Omental fat pad (tissue), 4 donors: ENCODE measurements around the gene KLHL26. TPM values are rescaled to one million over a fixed set of nuclear protein-coding genes. Genes with fewer than 3 reads are reported as not detected.

ENCODE experiments used
- ATAC-seq: fragments of 150-250 bp; one replicate; pipeline ENCODE4 v1.9.1; 2016; ENCODE audit warnings: mild to moderate bottlenecking, moderate library complexity; ENCODE audit not compliant: low FRiP score
- DNase-seq: peaks from one replicate; pipeline ENCODE4 v3.0.0-alpha.2; 2019; ENCODE audit warnings: low spot score
- total RNA-seq, 4 donors: library from RNA; depleted of rRNA; stranded (reverse); fragments of >200 nt; gene quantifications; one replicate each; pipeline ENCODE4 v1.1.0, GENCODE V29; 2016
- TF ChIP-seq, protein P1 (sequence below), 3 donors: fragments of 450-650 bp; IDR thresholded peaks; one replicate each; pipeline ENCODE4 v1.5.1; 2016 to 2017; ENCODE audit warnings: antibody characterized with exemption in 3 of 3, mild to moderate bottlenecking in 3 of 3, moderate library complexity in 2 of 3

The KLHL26 gene
- total RNA-seq, 4 donors from 2014 or later, result 6.3 to 17.8 (median 11.6) TPM

- DNase-seq (no peak), ATAC-seq (no peak)
- TF ChIP-seq, protein P1, sequence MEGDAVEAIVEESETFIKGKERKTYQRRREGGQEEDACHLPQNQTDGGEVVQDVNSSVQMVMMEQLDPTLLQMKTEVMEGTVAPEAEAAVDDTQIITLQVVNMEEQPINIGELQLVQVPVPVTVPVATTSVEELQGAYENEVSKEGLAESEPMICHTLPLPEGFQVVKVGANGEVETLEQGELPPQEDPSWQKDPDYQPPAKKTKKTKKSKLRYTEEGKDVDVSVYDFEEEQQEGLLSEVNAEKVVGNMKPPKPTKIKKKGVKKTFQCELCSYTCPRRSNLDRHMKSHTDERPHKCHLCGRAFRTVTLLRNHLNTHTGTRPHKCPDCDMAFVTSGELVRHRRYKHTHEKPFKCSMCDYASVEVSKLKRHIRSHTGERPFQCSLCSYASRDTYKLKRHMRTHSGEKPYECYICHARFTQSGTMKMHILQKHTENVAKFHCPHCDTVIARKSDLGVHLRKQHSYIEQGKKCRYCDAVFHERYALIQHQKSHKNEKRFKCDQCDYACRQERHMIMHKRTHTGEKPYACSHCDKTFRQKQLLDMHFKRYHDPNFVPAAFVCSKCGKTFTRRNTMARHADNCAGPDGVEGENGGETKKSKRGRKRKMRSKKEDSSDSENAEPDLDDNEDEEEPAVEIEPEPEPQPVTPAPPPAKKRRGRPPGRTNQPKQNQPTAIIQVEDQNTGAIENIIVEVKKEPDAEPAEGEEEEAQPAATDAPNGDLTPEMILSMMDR (IDR thresholded peaks at IDR 0.05), result no peak
These were observed 28.6 kb upstream of the KLHL26 start for GRCh38 chr19:18608102-18608804.

DNA sequence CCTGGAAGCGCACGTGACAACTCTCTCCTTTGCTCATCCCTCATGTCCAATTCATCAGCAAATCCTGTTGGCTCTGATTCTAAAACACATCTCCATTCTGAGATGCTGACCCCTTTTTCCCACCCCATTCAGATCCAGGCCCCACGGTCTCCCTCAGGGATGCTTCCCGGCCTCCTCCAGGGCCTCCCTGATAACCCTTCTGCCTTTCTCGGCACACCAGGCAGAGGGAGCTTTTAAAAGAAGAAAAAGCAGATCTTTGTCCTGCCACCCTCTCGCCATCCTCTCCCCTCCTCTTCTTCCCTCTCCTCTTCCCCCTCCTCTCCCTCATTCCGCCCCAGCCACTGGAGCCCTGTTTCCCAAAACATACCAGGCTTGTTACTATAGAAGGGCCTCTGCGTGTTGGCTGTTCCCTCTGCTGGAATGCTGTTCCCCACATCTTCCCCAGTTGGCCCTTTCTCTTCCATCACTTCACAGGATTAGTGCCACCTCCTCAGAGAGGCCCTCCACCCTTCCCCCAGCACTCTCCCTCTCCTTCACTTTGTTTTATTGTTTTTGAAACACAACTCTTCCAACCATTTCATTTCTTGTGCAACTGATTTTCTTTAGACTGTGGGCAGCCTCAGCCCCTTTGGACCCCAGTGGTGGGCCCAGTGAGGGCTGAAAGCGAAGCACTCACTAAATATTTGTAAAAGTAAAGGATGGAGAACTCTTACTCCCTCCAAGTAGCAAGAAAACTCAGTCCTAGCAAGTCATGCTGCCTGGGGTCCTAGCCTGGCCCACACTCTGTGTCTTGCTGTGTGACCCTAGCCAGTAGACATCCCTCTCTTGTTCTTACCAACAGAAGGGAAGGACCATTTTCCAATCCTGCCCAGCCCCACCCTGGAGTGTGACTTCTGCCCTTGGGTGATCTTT is 27.8 kb upstream of the KLHL26 start:
- no peak for DNase-seq
- TF ChIP-seq, protein P1 (IDR thresholded peaks at IDR 0.05), result no peak
- no peak for ATAC-seq

DNA sequence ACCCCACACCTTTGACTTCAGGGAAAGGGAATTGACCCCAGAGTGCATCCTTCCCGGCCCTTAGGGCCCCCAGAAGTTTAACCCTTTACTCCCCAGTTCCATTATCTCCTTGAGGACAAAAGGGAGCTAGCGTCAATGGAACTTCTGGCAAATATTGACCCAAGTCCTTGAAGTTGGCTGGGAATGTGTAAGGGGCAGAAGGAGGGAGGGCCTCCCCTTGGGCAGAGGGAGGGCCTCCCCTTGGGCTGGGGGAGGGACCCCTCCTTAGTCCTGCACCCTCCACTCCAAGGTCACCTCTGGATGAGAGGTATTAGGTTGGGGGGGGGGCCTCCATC is 27.1 kb upstream of the KLHL26 start:
- DNase-seq (no peak), ATAC-seq (no peak)
- TF ChIP-seq, protein P1 (IDR thresholded peaks at IDR 0.05), result no peak

DNA sequence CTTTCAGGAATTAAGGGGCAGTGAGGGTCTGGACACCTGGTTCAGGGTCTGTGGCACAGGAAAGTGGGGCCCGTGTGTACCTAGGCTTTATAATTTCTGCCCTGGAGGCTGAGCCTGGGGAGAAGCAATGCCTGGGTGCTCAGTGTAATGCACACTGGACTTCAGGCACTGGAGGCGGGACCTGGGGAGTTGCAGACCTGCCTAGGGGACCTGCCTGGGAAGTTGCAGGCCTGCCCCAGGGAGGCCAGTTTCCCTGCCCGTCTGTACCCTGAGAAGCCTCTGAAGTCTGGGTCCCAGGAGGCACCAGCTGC is 26.6 kb upstream of the KLHL26 start:
- TF ChIP-seq, protein P1 (IDR thresholded peaks at IDR 0.05), result no peak
- DNase-seq (no peak), ATAC-seq (no peak)

GRCh38 chr19:18610556-18611326 is 26.1 kb upstream of the KLHL26 start:
- DNase-seq, result no peak
- no peak for ATAC-seq
- TF ChIP-seq, protein P1 (IDR thresholded peaks at IDR 0.05), result no peak

DNA sequence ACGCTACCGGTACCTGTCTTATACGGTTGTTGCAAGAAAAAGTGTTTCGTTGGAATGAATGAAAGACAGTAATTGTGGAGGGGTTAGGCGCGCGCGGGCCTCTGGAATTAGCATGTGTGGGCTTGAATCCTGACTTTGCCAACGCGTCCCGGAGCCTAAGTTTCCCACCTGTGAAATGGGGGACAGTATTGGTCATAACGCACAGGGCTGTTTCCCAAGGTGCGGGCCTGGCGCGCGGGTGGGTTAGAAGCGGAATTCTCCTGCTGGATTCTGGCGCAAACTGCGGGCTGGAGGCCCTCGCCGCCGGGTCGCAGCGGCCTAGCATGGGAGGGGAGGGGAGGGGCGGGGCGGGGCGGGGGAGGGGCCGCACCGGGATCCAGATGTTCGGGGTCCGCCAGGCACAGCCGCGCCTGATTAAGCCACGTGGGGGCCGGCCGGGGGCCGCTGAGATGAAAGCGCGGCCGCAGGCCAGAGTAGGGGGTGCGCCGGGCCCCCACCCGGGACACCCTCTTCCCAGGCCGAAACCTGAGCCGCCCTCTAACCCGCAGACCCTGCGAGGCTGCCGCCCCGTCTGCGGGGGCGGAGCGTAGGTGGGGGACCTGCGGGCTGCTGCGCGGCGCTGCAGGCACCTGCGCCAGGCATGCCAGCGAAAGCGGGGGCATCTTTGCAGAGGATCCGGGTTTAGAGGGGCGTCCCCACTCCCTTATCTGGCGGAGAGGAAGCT is 25.3 kb upstream of the KLHL26 start:
- no peak for DNase-seq

More for the DNA sequence above, 25.3 kb upstream of the KLHL26 start:
- no peak for ATAC-seq
- TF ChIP-seq, protein P1 (IDR thresholded peaks at IDR 0.05), result no peak
